IMR-90 (cell line): ENCODE results near the gene ATP6V1D. TPM values are rescaled to one million over a fixed set of nuclear protein-coding genes. Genes with fewer than 3 reads are reported as not detected.

Experiments used
- ATAC-seq: fragments of 200-7000 bp; cut with Tn5 transposase; 2 replicates; pipeline ENCODE4 v1.9.1; 2020; ENCODE audit warnings: low read depth, mild to moderate bottlenecking, moderate library complexity
- BruUV-seq: library from RNA; stranded (reverse); fragments of 400-500 nt; replicated peaks from 2 replicates; lab custom pipeline; 2021; lab: Mats Ljungman, UMichigan
- CTCF ChIA-PET: fragments of 300-600 bp; formaldehyde crosslinking; extraction: SDS; loops from one replicate; lab custom pipeline; 2021; ENCODE audit warnings: antibody characterized with exemption; lab: Yijun Ruan, JAX
- POLR2A ChIA-PET: fragments of 300-600 bp; sonication (Branson Sonifier 250); formaldehyde crosslinking; loops from one replicate; lab custom pipeline; 2022; ENCODE audit warnings: antibody characterized with exemption; ENCODE audit not compliant: unreplicated experiment; lab: Charles Lee
- DNase-seq: peaks from one replicate; pipeline ENCODE4 v3.0.0; 2013
- H2AFZ ChIP-seq: replicated peaks from 2 replicates; pipeline ENCODE3; 2013; ENCODE audit warnings: low read length, mild to moderate bottlenecking; ENCODE audit not compliant: poor library complexity
- H2AK5ac ChIP-seq: 2 replicates; pipeline ENCODE4 v1.6.1; 2013; ENCODE audit warnings: low read depth, low read length, inconsistent platforms
- H2AK9ac ChIP-seq: replicated peaks from 2 replicates; pipeline ENCODE3; 2013; ENCODE audit warnings: mild to moderate bottlenecking, low read depth, low read length, moderate library complexity; ENCODE audit not compliant: poor library complexity
- H2BK120ac ChIP-seq: 2 replicates; pipeline ENCODE4 v1.6.1; 2013; ENCODE audit warnings: low read depth, low read length, inconsistent platforms
- H2BK15ac ChIP-seq: 3 replicates; pipeline ENCODE4 v1.6.1; 2013; ENCODE audit warnings: low read depth, low read length, inconsistent platforms
- H2BK20ac ChIP-seq: 2 replicates; pipeline ENCODE4 v1.6.1; 2013; ENCODE audit warnings: low read depth, mild to moderate bottlenecking, inconsistent platforms, low read length, moderate library complexity
- H2BK5ac ChIP-seq: 2 replicates; pipeline ENCODE4 v1.6.1; 2013; ENCODE audit warnings: mild to moderate bottlenecking, low read depth, low read length, inconsistent platforms; ENCODE audit not compliant: poor library complexity, severe bottlenecking
- H3K14ac ChIP-seq: replicated peaks from 2 replicates; pipeline ENCODE4 v1.6.1; 2013; ENCODE audit warnings: low read depth, low read length, inconsistent platforms
- H3K18ac ChIP-seq: 2 replicates; pipeline ENCODE4 v1.6.1; 2013; ENCODE audit warnings: low read depth, low read length, control low read depth
- H3K23ac ChIP-seq: 2 replicates; pipeline ENCODE4 v1.6.1; 2013; ENCODE audit warnings: low read depth, low read length, inconsistent platforms
- H3K27ac ChIP-seq: 2 replicates; pipeline ENCODE4 v1.5.1; 2013; ENCODE audit warnings: mild to moderate bottlenecking, control low read depth, low read length; ENCODE audit not compliant: insufficient read depth
- H3K27me3 ChIP-seq: 2 replicates; pipeline ENCODE4 v1.6.1; 2013; ENCODE audit warnings: low read length; ENCODE audit not compliant: control insufficient read depth, insufficient read depth
- H3K36me3 ChIP-seq: 2 replicates; pipeline ENCODE4 v1.6.1; 2013; ENCODE audit warnings: low read length, mixed read lengths; ENCODE audit not compliant: control insufficient read depth, insufficient read depth
- H3K4ac ChIP-seq: 2 replicates; pipeline ENCODE4 v1.6.1; 2013; ENCODE audit warnings: low read depth, low read length, inconsistent platforms
- H3K4me1 ChIP-seq: 2 replicates; pipeline ENCODE4 v1.6.1; 2013; ENCODE audit warnings: low read length, mixed read lengths; ENCODE audit not compliant: control insufficient read depth, insufficient read depth
- H3K4me2 ChIP-seq: 2 replicates; pipeline ENCODE4 v1.6.1; 2013; ENCODE audit warnings: low read depth, mild to moderate bottlenecking, control low read depth, low read length, moderate library complexity
- H3K4me3 ChIP-seq: 2 replicates; pipeline ENCODE4 v1.5.1; 2013; ENCODE audit warnings: low read depth, mild to moderate bottlenecking, control low read depth, low read length, moderate library complexity; ENCODE audit not compliant: insufficient read depth
- H3K56ac ChIP-seq: 2 replicates; pipeline ENCODE4 v1.6.1; 2013; ENCODE audit warnings: low read length, inconsistent platforms; ENCODE audit not compliant: insufficient read depth; ENCODE audit errors: extremely low read depth
- H3K79me1 ChIP-seq, 2 experiments: 2 replicates each; pipeline ENCODE4 v1.6.1; 2013; ENCODE audit warnings: low read length in 2 of 2, inconsistent platforms in 1 of 2, low read depth in 1 of 2
- H3K9ac ChIP-seq: 2 replicates; pipeline ENCODE4 v1.6.1; 2013; ENCODE audit warnings: low read depth, low read length, control low read depth
- H3K9me1 ChIP-seq: 2 replicates; pipeline ENCODE4 v1.6.1; 2013; ENCODE audit warnings: low read length, inconsistent platforms; ENCODE audit not compliant: insufficient read depth
- H3K9me3 ChIP-seq: 2 replicates; pipeline ENCODE4 v1.6.1; 2013; ENCODE audit warnings: low read length; ENCODE audit not compliant: control insufficient read depth, insufficient read depth
- H4K20me1 ChIP-seq: 2 replicates; pipeline ENCODE4 v1.6.1; 2013; ENCODE audit warnings: low read length, inconsistent platforms; ENCODE audit not compliant: insufficient read depth
- H4K5ac ChIP-seq: 2 replicates; pipeline ENCODE4 v1.6.1; 2013; ENCODE audit warnings: mild to moderate bottlenecking, low read depth, low read length, control low read depth
- H4K8ac ChIP-seq, 2 experiments: 2 replicates each; pipeline ENCODE4 v1.6.1; 2013; ENCODE audit warnings: low read depth in 2 of 2, low read length in 2 of 2, control low read depth in 1 of 2, inconsistent platforms in 1 of 2
- H4K91ac ChIP-seq: 2 replicates; pipeline ENCODE4 v1.6.1; 2013; ENCODE audit warnings: low read depth, low read length, inconsistent platforms; ENCODE audit not compliant: insufficient read depth
- MAFK ChIP-seq: IDR thresholded peaks from 2 replicates; pipeline ENCODE4 v1.6.1; 2012; ENCODE audit warnings: low read depth, low read length, improper control_type of control experiment
- MXI1 ChIP-seq: IDR thresholded peaks from 2 replicates; pipeline ENCODE4 v1.6.1; 2012; ENCODE audit warnings: low read depth, mild to moderate bottlenecking, low read length, moderate library complexity, borderline replicate concordance
- RCOR1 ChIP-seq: IDR thresholded peaks from 2 replicates; pipeline ENCODE4 v1.6.1; 2012; ENCODE audit warnings: mild to moderate bottlenecking, low read length, improper control_type of control experiment; ENCODE audit not compliant: insufficient replicate concordance
- WGBS, 2 experiments: methylation state at CpG; one replicate each; pipeline versions ENCODE4 v1.1.5 to v1.1.7; 2013; ENCODE audit warnings: missing lambda C conversion rate in 2 of 2; ENCODE audit not compliant: insufficient read length in 1 of 2; ENCODE audit errors: extremely low coverage in 2 of 2; 5-methylcytosine and 5-hydroxymethylcytosine counted together
- dilution Hi-C: fragments of 300-500 bp; cut with HindIII; formaldehyde crosslinking; loops from one replicate; pipeline ENCODE4 v1.14.3; 2018; ENCODE audit warnings: low sequenced_read_pairs; ENCODE audit not compliant: unreplicated experiment
- in situ Hi-C: fragments of 300-500 bp; cut with MboI; formaldehyde crosslinking; loops from 3 replicates; pipeline ENCODE4 v1.14.3; 2019; ENCODE audit warnings: low sequenced_read_pairs, inconsistent platforms, mixed read lengths
- intact Hi-C: fragments of 100-400 bp; cut with micrococcal nuclease; formaldehyde crosslinking; loops from 2 replicates; pipeline ENCODE4 v1.10.0; 2022
- polyA plus RNA-seq, 3 experiments: library from polyadenylated mRNA; depleted of rRNA; stranded (reverse); fragments of >200 nt; gene quantifications; 2 replicates each; pipeline ENCODE4 v1.2.3, GENCODE V29; 2012; ENCODE audit warnings: low replicate concordance in 1 of 3
- total RNA-seq: library from RNA; depleted of rRNA; stranded (reverse); fragments of >200 nt; gene quantifications from 2 replicates; pipeline ENCODE4 v1.2.3, GENCODE V29; 2012

The ATP6V1D gene
- total and polyA plus RNA-seq, 2 of the 4 experiments (the other 2 are of a cell fraction): 54.5 to 113 TPM

DNA sequence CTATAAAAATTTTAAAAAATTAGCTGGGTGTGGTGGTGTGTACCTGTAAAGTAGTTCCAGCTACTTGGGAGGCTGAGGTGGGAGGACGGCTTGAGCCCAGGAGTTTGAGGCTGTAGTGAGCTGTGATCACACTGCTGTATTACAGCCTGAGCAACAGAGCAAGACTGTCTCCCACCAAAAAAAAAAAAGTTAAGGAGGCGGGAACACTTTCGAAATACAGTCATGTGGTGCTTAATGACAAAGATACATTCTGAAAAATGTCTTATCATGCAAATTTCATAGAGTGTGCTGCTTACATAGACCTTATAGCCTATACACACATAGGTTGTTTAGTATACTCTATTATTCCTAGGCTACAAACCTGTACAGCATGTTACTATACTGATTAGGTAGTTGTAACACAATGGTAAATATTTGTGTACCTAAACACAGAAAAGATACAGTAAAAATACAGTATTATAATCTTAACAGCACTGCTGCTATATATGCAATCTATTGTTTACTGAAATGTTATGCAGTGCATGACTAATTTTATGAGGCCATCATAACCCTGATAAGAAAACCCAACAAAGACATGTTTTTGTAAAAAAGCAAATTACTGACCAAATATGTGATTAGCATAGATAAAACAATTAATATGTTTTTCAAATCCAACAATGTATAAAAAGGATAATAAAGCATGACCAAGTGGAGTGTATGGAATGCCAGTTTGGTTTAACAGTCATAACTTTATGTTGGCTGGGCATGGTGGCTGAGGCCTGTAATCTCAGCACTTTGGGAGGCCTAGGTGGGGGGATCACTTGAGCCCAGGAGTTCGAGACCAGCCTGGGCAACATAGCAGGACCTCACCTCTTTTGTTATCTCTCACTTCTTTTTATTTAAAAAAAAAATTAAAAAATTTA, 11.9 kb upstream of the ATP6V1D start:
- Histone ChIP-seq H3K9me3 (no peaks in the 10 kb centered on the region), H3K27me3 (no peaks in the 10 kb centered on the region), H3K4ac (no peak overlapping the region), H3K4me2 (no peak overlapping the region), H2BK120ac (no peak overlapping the region), H3K9me1 (peaks cover 4% of the 10 kb centered on the region; the same call in 1 of the 2 replicates), H3K27ac (no peak overlapping the region), H2BK15ac (no peak overlapping the region), H2AFZ (no peak overlapping the region), H3K36me3 (peaks cover 39% of the 10 kb centered on the region), H3K14ac (no peak overlapping the region), H2BK5ac (no peak overlapping the region), H4K20me1 (peaks cover 20% of the 10 kb centered on the region), H2AK9ac (no peak overlapping the region), H4K5ac (no peak overlapping the region), H3K9ac (no peak overlapping the region), H2BK20ac (no peak overlapping the region), H2AK5ac (no peak overlapping the region), H3K18ac (no peak overlapping the region), H3K4me1 (peaks cover 2% of the 10 kb centered on the region; the same call in 1 of the 2 replicates), H3K23ac (no peak overlapping the region), H3K56ac (no peak overlapping the region), H4K8ac (no peak overlapping the region), H3K4me3 (no peak overlapping the region), H3K79me1 (peaks cover 8 to 32% of the 10 kb centered on the region in 2 experiments), H4K91ac (no peak overlapping the region)
- CTCF ChIA-PET: interaction anchor here (0.9 kb wide), 1 partner anchor 12 kb away, joined by 5 read pairs; the partner anchor contains the start of gene ATP6V1D
- POLR2A ChIA-PET: no interaction called here
- in situ Hi-C loops: no loop called here
- BruUV-seq: no TSS peak
- dilution Hi-C loops: no loop called here
- ATAC-seq (peak; percentile 46; the same call in 1 of the 2 replicates), DNase-seq (no peak)
- TF ChIP-seq MXI1 (no peak), RCOR1 (no peak), MAFK (0 out of 2 replicates have a peak, but pooled peaks have one; percentile 2)
- intact Hi-C loops: no loop called here
- WGBS, 2 experiments: no CpG with 5 or more reads among the region's 4 CpGs
